Muscle layer of duodenum (tissue), 2 donors: ENCODE data around the gene ZNF718.
A peak's percentile ranks its signal among the peaks of the same experiment; 100 is the strongest.
"Not testable (repeated sequence)": the region's sequence is repeated elsewhere in the genome, so short reads cannot be mapped to it uniquely, and the experiment has no call there.

ENCODE experiments used
- H3K27ac ChIP-seq: one replicate; pipeline ENCODE4 v1.7.0; 2013; ENCODE audit warnings: mild to moderate bottlenecking, low read length
- H3K27me3 ChIP-seq: one replicate; pipeline ENCODE4 v1.7.0; 2013; ENCODE audit warnings: low read depth, mild to moderate bottlenecking, control low read depth, low read length
- H3K36me3 ChIP-seq, 2 donors: one replicate each; pipeline ENCODE4 v1.7.0; 2013; ENCODE audit warnings: low read length in 2 of 2, control low read depth in 1 of 2, mild to moderate bottlenecking in 1 of 2; ENCODE audit not compliant: insufficient read depth in 2 of 2, control insufficient read depth in 1 of 2
- H3K4me1 ChIP-seq, 2 donors: one replicate each; pipeline ENCODE4 v1.7.0; 2013; ENCODE audit warnings: low read length in 2 of 2, mild to moderate bottlenecking in 2 of 2, control low read depth in 1 of 2, moderate library complexity in 1 of 2; ENCODE audit not compliant: insufficient read depth in 2 of 2, control insufficient read depth in 1 of 2
- H3K4me3 ChIP-seq, 2 donors: one replicate each; pipeline ENCODE4 v1.7.0; 2013; ENCODE audit warnings: low read length in 2 of 2, low read depth in 1 of 2, mild to moderate bottlenecking in 1 of 2
- H3K9me3 ChIP-seq, 2 donors: one replicate each; pipeline ENCODE4 v1.7.0; 2013; ENCODE audit warnings: low read length in 2 of 2, control low read depth in 1 of 2, mild to moderate bottlenecking in 1 of 2; ENCODE audit not compliant: control insufficient read depth in 1 of 2
- donor health status: healthy.

The ZNF718 gene

DNA sequence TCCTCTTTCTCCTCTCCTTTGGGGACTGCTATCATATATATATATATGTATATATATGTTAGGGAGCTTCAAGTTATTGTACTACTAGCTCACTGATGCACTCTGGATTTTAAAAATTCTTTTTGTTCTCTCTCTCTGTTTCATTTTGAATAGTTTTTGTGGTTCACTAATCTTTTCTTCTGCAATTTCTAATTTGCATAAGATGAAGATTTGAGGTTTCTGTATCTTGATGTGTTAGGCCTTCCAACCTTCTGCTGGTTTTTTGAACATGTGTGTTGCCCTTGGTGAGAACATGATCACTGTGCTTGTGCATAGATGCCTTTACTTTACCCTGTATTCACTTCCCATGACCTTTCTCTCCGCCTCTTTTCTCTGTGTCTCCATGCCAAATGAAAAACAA lies 7.8 kb upstream of the ZNF718 start:
- peaks cover 0 to 5% of the 10 kb centered on the region in 2 donors for H3K9me3 ChIP-seq
- H3K4me3 ChIP-seq: no peak overlapping the region
- no peak overlapping the region for H3K27ac ChIP-seq
- no peaks in the 10 kb centered on the region for H3K4me1 ChIP-seq
- no peaks in the 10 kb centered on the region for H3K36me3 ChIP-seq
- H3K27me3 ChIP-seq: peaks cover 3% of the 10 kb centered on the region

DNA sequence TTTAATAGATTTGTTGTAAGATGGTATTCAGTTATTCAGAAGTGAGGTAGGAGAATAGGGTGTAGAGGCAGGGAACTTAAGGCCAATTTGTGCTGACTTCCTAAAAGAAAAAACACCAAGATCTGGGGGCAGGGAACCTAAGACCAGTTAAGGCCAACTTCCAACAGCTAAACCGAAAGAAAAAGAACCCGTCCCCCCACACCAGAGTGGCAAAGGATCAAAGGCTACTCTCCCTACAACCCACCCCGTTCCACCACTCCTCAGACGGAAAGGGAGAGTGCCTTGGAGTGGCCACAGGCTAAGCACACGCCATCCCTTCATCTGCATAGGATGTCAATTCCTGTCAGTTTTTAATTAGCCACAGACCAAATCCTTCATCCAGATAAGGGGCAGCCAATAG lies 3.7 kb upstream of the ZNF718 start:
- Histone ChIP-seq H3K4me1 (peaks cover 2 to 4% of the 10 kb centered on the region in 2 donors), H3K36me3 (no peaks in the 10 kb centered on the region), H3K27ac (no peak overlapping the region), H3K9me3 (no peaks in the 10 kb centered on the region), H3K27me3 (no peaks in the 10 kb centered on the region), H3K4me3 (no peak overlapping the region)

DNA sequence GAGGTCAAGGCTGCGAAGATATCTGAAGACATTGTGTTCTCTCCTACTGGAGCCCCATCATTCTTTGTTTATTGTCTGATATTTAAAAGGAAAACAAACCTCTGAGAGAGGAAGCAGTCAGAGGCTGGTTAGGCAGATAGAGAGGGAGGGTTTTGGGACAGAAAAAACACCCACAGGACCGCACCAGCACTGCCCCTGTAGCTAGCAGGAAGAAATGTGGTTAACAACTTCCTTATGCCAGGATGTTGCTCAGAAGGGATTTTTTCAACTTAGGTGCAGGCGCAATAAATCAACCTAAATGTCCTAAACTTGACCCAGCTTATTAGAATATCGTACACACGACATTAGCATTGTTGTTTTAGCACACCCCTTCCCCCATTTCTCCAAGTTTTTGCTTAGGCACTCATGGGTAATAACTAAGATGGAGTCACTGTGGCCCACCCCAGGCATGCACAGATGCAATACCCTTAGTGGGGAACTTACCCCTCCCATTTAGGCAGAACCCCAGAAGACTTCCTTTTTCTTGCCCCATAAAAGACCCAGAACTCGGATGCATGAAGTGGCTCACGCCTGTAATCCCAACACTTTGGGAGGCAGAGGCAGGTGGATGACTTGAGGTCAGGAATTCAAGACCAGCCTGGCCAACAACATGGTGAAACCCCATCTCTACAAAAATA lies 2.8 kb upstream of the ZNF718 start:
- no peaks in the 10 kb centered on the region for H3K9me3 ChIP-seq
- H3K4me3 ChIP-seq: no peak overlapping the region
- H3K36me3 ChIP-seq: peaks cover 0 to under 1% of the 10 kb centered on the region in 2 donors
- no peaks in the 10 kb centered on the region for H3K27me3 ChIP-seq
- no peak overlapping the region for H3K27ac ChIP-seq
- peaks cover 6 to 14% of the 10 kb centered on the region in 2 donors for H3K4me1 ChIP-seq

DNA sequence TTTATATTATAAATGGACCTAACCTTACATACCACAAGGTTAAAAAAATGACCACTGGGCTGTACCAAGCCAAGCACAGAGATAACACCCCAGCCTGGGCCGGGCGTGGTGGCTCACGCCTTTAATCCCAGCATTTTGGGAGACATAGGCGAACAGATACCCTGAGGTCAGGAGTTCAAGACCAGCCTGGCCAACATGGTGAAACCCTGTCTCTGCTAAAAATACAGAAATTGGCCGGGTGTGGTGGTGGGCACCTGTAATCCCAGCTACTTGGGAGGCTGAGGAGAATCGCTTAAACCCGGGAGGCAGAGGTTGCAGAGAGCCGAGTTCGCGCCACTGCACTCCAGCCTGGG lies 403 bp upstream of the ZNF718 start:
- Histone ChIP-seq H3K4me3 (peak overlapping the region; percentile 80 to 84), H3K4me1 (peaks cover 6 to 14% of the 10 kb centered on the region in 2 donors), H3K36me3 (peaks cover 19 to 24% of the 10 kb centered on the region in 2 donors), H3K9me3 (peaks cover 2 to 19% of the 10 kb centered on the region in 2 donors), H3K27ac (peak overlapping the region; percentile 82)
- not testable (repeated sequence) for H3K27me3 ChIP-seq

DNA sequence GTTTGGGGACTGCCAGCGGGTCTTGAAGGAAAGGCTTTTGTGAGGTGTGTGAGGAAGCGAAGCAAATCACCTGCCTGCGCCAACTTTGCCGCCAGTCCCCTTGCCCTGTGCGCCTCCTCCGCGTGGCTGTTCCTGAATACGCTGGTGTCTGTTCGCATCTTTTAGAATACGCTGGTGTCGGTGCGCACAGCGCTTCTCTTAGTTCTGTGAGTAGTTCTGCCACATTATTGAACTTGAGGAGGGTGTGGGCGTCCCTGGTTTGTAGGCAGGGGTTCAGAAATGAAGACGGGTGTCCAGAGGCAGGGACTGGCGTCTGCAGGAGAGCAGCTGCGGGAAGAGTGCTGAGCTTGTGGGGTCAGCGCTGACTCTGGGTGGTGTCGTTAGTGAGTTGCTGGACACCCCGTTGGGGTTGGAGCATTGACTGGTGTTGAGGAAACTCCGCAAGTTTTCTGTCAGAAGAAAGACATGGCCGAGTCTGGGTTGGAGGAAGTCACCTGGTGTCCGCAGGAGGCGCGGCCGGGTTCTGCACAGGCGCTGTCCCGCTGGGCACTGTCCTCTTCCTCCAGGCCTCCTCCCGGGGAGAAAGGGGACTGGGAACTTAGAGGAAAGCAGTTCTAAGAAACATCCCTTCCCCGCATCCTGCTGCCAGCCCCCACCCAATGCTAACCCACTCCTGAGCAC lies 930 bp downstream of the ZNF718 start:
- peaks cover 27 to 37% of the 10 kb centered on the region in 2 donors for H3K36me3 ChIP-seq
- H3K27ac ChIP-seq: peak overlapping the region; percentile 82
- H3K4me1 ChIP-seq: peaks cover 6 to 14% of the 10 kb centered on the region in 2 donors
- peak overlapping the region; percentile 80 to 84 for H3K4me3 ChIP-seq
- no peaks in the 10 kb centered on the region for H3K27me3 ChIP-seq
- H3K9me3 ChIP-seq: peaks cover 8 to 25% of the 10 kb centered on the region in 2 donors

DNA sequence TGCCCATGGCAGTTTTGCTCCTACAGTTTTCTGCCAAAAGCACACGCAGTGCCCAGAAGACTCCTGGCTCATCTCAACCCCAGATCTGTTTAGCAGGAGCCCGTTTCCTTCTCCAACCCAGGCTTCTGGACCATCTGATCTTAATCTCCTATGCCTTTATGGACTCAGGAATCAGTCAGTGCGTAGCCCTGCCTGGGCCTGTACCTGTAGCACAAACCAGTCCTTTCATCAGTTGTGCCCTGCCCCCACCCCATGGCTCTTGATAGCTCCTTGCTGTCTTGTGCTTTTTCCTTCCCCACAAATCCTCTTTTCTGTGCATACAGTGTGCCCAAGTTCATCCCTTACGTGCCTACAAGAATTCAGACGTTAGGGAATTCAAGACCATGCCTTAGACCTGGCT lies 1.5 kb downstream of the ZNF718 start:
- no peak overlapping the region for H3K27ac ChIP-seq

DNA sequence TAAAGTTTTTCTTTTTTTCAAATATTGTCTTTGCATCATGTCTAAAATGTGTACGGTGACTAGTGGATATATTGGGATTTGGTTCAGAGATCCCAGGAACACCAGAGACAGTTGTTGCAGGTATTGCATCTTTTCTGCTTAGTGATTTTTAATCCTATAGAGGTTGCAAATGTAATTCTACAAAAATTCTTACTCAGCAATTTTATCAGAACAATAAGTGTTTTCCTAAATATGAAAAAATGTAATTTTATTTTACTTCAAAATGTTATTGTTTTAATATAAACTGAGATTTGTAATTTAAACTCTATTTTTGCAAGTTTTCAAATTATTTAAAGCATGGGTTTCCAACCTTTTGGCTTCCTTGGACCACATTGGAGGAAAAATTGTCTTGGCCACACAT lies 8.2 kb downstream of the ZNF718 start:
- peaks cover 39 to 93% of the 10 kb centered on the region in 2 donors for H3K36me3 ChIP-seq
- no peak overlapping the region for H3K27ac ChIP-seq
- peaks cover 30% of the 10 kb centered on the region in 2 donors for H3K9me3 ChIP-seq
- no peak overlapping the region for H3K4me3 ChIP-seq
- H3K4me1 ChIP-seq: no peaks in the 10 kb centered on the region
- H3K27me3 ChIP-seq: no peaks in the 10 kb centered on the region

More for the DNA sequence above, 1.5 kb downstream of the ZNF718 start:
- Histone ChIP-seq H3K27me3 (no peaks in the 10 kb centered on the region), H3K4me3 (peak overlapping the region; percentile 80 to 84), H3K9me3 (peaks cover 8 to 25% of the 10 kb centered on the region in 2 donors), H3K4me1 (peaks cover 6 to 14% of the 10 kb centered on the region in 2 donors), H3K36me3 (peaks cover 27 to 43% of the 10 kb centered on the region in 2 donors)

DNA sequence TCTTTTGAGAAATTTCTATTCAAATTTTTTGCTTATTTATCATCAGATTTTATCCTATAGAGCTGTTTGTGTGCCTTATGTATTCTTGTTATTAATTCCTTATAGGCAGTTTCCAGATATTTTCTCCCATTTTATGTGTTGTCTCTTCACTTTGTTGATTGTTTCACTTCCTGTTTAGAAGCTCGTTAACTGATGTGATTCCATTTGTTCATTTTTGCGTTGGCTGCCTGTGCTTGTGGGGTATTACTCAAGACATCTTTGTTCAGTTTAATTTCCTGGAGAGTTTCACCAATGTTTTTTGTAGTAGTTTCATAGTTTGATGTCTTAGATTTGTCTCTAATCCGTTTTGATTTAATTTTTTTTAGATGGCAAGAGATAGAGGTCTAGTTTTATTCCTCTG lies 14.6 kb downstream of the ZNF718 start:
- no peaks in the 10 kb centered on the region for H3K27me3 ChIP-seq
- peaks cover 46 to 58% of the 10 kb centered on the region in 2 donors for H3K9me3 ChIP-seq
- H3K36me3 ChIP-seq: peaks cover 25 to 85% of the 10 kb centered on the region in 2 donors
- H3K4me1 ChIP-seq: no peaks in the 10 kb centered on the region
- H3K4me3 ChIP-seq: peak overlapping the region in 1 of 2 donors; percentile 28
- no peak overlapping the region for H3K27ac ChIP-seq

DNA sequence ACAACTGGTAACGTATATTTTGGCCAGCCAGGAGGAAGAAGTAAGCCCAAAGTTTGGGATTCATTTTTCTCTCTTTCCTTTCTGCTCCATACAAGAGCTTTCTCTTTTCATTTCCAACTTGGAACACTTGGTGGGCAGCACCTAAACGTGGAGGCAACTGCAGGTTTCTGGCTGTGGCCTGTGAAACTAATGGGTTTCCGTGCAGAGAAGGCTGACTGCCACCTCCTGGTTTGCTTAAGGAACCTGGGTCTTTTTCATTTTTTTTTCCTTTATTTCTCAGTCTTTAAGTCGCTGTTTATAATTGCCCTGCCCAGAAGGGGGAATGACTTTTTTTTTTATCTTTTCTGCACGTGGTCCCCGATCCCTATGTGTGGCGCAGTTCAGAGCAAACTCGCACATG lies 15.4 kb downstream of the ZNF718 start:
- no peaks in the 10 kb centered on the region for H3K27me3 ChIP-seq
- peaks cover 48 to 64% of the 10 kb centered on the region in 2 donors for H3K9me3 ChIP-seq
- peak overlapping the region in 1 of 2 donors; percentile 39 for H3K4me3 ChIP-seq
- no peaks in the 10 kb centered on the region for H3K4me1 ChIP-seq
- H3K36me3 ChIP-seq: peaks cover 25 to 83% of the 10 kb centered on the region in 2 donors
- H3K27ac ChIP-seq: no peak overlapping the region

DNA sequence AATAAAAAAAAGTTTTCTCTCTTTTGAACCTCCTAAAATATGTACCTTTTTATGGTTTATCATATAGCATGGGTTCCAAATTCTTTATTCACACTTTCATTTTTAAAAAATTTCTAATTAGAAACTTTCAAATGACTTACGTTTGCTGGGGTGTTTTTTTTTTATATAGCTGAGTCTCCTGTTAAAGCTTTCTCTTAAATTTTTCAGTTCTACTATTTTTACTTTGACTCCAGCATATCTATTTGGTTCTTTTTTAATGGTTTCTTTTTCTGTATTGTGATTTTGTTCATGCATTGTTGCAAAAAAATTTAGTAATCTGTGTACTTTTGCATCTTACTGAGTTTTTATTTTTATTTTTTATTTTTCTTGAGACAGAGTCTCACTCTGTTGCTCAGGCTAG lies 22.3 kb downstream of the ZNF718 start:
- H3K9me3 ChIP-seq: peaks cover 48 to 68% of the 10 kb centered on the region in 2 donors
- H3K36me3 ChIP-seq: peaks cover 0 to 86% of the 10 kb centered on the region in 2 donors
- H3K4me3 ChIP-seq: peak overlapping the region; percentile 27 to 48

DNA sequence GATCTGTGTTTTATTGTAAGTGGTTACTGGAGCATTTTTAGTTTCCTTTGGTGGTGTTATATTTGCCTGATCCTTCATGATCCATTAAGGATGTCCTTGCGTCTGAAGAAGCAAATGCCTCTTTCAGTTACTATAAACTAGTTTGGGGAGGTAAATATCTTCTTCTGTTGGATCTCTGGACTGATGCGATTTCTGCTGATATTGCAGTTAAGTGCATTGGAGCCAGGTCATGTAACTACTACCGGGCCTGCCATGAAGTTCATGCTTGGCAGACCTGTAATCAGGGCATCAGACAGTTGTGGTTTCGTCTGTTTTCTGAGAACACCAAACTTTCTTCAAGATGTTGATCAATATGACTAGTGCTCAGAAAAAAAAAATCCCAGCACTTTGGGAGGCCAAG lies 22.9 kb downstream of the ZNF718 start:
- no peaks in the 10 kb centered on the region for H3K27me3 ChIP-seq
- H3K36me3 ChIP-seq: peaks cover 0 to 81% of the 10 kb centered on the region in 2 donors
- H3K27ac ChIP-seq: no peak overlapping the region
- H3K4me1 ChIP-seq: no peaks in the 10 kb centered on the region
- peaks cover 43 to 68% of the 10 kb centered on the region in 2 donors for H3K9me3 ChIP-seq
- peak overlapping the region; percentile 19 to 48 for H3K4me3 ChIP-seq

More for the DNA sequence above, 22.3 kb downstream of the ZNF718 start:
- no peak overlapping the region for H3K27ac ChIP-seq
- no peaks in the 10 kb centered on the region for H3K4me1 ChIP-seq
- no peaks in the 10 kb centered on the region for H3K27me3 ChIP-seq
